Measurements from ENCODE around the gene GALNT18. TPM values are rescaled to one million over a fixed set of nuclear protein-coding genes. Genes with fewer than 3 reads are reported as not detected.

The GALNT18 gene
- total and polyA plus RNA-seq, 3 experiments from 2014 or later: 1.3 TPM; not detected in 1

DNA sequence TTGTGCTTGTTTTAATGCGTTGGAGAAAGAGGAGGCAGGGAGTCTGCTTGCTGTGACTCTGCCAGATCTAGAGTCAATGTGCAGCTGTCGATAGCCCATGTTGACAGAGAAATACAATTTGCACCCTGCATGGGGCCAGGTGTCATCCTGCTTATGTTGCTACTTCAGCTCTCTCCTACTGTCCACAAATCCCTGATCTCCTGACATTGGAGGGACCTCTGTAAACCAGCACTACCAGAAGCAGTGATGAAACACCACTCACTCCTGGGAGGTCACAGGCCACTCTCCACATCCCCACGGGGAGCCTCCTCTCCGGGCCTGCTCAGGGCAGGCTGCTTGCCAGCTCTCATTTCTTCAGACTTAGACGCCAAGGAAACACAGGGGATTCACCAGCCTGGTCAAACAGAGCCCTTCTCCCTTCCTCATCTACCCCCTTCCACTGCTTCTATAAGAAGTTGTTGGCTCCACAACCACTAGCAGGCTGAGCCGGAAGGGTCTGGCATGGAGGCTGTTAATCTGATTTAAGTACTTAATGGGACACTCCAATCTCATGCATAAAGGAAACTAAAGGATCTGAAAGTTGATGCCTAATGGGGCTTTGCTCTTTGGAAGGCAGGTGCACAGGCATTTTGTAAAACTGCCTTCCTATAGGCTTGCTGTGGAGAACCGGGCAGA, 238.8 kb downstream of the GALNT18 start:
- no peak overlapping the region for H3K4me3 Mint-ChIP-seq
- Histone ChIP-seq H3K4me1 (ENCODE audit: insufficient read depth, low read length) (no peaks in the 10 kb centered on the region), H3K4me3 (ENCODE audit: low read length) (no peak overlapping the region), H3K9me3 (ENCODE audit: low read length) (no peaks in the 10 kb centered on the region), H3K36me3 (ENCODE audit: insufficient read depth, low read length) (no peaks in the 10 kb centered on the region), H3K27me3 (ENCODE audit: insufficient read depth, low read length, poor library complexity, severe bottlenecking) (no peaks in the 10 kb centered on the region), H3K27ac (ENCODE audit: low read depth, low read length) (no peak overlapping the region)
- CTCF ChIA-PET: no interaction called here
- no peak overlapping the region for H3K27ac Mint-ChIP-seq
- POLR2A ChIA-PET: no interaction called here
- H3K4me1 Mint-ChIP-seq: no peaks in the 10 kb centered on the region
- H3K9me3 Mint-ChIP-seq: peaks cover 0 to 2% (median 0%) of the 10 kb centered on the region in 5 donors
- peaks cover 7 to 8% of the 10 kb centered on the region in 2 donors for H3K27me3 Mint-ChIP-seq
- no peak for DNase-seq
- H3K36me3 Mint-ChIP-seq: no peaks in the 10 kb centered on the region

DNA sequence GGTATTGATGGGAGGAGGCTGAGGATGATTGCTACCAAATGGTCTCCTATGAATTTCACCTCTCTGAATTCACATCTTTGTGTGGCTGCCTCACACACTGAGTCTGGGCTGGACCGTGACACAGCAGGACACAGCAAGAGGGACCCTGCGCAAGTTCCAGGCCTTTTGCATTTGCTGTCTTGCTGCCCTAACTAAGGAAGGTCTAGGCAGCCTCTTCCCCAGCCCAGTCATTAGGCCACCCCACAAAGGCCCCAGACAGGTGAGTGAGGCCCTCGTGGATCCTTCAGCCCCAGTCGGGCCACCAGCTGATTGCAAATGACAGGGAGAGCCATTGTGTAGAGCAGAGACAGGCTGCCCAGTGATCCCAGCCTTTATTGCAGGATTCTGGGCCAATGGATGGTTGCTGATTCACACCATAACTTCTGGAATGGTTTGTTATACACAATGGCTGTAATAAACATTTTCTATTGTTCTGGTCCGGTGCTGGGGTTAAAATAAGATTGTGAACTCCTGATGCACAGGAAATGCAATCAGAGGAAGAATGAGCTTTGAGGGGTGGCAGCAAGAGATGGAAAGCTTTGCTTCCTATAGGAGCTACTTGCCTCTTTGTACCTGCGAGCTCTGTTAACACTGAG, 240.2 kb downstream of the GALNT18 start:
- H3K4me1 ChIP-seq (ENCODE audit: insufficient read depth, low read length): no peaks in the 10 kb centered on the region
- no peaks in the 10 kb centered on the region for H3K27me3 ChIP-seq (ENCODE audit: insufficient read depth, low read length, poor library complexity, severe bottlenecking)
- ChIA-PET CTCF (no interaction called here), POLR2A (no interaction called here)
- DNase-seq: no peak
- no peak overlapping the region for H3K4me3 ChIP-seq (ENCODE audit: low read length)
- no peak overlapping the region for H3K27ac ChIP-seq (ENCODE audit: low read depth, low read length)
- H3K27ac Mint-ChIP-seq: no peak overlapping the region
- peaks cover 0 to 2% (median 0%) of the 10 kb centered on the region in 5 donors for H3K9me3 Mint-ChIP-seq
- H3K9me3 ChIP-seq (ENCODE audit: low read length): no peaks in the 10 kb centered on the region
- H3K4me1 Mint-ChIP-seq: no peaks in the 10 kb centered on the region
- peaks cover 0 to 8% of the 10 kb centered on the region in 2 donors for H3K27me3 Mint-ChIP-seq
- no peaks in the 10 kb centered on the region for H3K36me3 ChIP-seq (ENCODE audit: insufficient read depth, low read length)
- no peaks in the 10 kb centered on the region for H3K36me3 Mint-ChIP-seq
- H3K4me3 Mint-ChIP-seq: no peak overlapping the region

DNA sequence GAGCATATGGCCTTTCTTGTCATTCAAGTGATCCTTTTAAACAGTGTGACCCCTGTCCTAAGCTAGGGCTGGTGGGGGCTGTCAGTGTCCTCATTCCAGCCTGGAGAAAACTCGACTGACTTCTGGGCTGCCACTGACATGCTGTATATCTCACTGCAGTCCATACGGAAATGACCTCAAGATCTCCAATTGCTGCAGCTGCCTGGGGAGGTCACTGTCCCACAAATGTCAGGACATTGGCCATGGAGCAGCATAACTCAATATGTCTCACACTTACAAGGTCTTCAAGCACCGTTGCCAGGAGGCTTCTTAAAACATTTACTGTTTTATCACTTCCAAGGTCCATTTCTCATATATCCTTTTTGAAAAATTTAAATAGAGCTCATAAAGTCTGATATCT, 240.9 kb downstream of the GALNT18 start:
- ChIA-PET POLR2A (no interaction called here), CTCF (no interaction called here)
- Mint-ChIP-seq H3K27me3 (peaks cover 0 to 5% of the 10 kb centered on the region in 2 donors), H3K9me3 (peaks cover 0 to 2% (median 0%) of the 10 kb centered on the region in 5 donors), H3K36me3 (no peaks in the 10 kb centered on the region), H3K4me3 (no peak overlapping the region), H3K4me1 (no peaks in the 10 kb centered on the region), H3K27ac (no peak overlapping the region)
- H3K27me3 ChIP-seq (ENCODE audit: insufficient read depth, low read length, poor library complexity, severe bottlenecking): no peaks in the 10 kb centered on the region
- no peaks in the 10 kb centered on the region for H3K36me3 ChIP-seq (ENCODE audit: insufficient read depth, low read length)
- DNase-seq: no peak
- H3K4me1 ChIP-seq (ENCODE audit: insufficient read depth, low read length): no peaks in the 10 kb centered on the region
- H3K9me3 ChIP-seq (ENCODE audit: low read length): no peaks in the 10 kb centered on the region
- no peak overlapping the region for H3K4me3 ChIP-seq (ENCODE audit: low read length)
- no peak overlapping the region for H3K27ac ChIP-seq (ENCODE audit: low read depth, low read length)

DNA sequence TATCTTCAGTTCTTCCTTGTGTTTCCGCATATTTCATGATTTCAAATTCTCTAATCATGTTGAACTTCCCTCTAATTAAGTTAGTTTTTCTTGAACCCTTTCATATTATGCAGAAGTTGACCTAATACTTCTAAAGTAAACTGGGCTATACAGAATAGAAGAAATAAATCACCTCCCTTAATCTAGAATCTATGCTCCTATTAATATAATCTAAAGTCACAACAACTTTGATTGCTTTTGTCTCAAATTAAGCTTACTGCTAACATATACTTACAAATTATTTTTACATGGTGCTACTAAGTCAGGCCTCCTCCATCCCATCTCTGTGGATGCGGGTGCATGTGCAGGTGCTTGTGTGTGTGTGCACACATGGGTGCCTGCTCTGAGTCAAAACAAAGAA, 241.5 kb downstream of the GALNT18 start:
- no peaks in the 10 kb centered on the region for H3K36me3 ChIP-seq (ENCODE audit: insufficient read depth, low read length)
- no peaks in the 10 kb centered on the region for H3K9me3 ChIP-seq (ENCODE audit: low read length)
- no peaks in the 10 kb centered on the region for H3K36me3 Mint-ChIP-seq
- no peaks in the 10 kb centered on the region for H3K27me3 ChIP-seq (ENCODE audit: insufficient read depth, low read length, poor library complexity, severe bottlenecking)
- ChIA-PET POLR2A (no interaction called here), CTCF (no interaction called here)
- H3K4me1 ChIP-seq (ENCODE audit: insufficient read depth, low read length): no peaks in the 10 kb centered on the region
- peaks cover 0 to 5% of the 10 kb centered on the region in 2 donors for H3K27me3 Mint-ChIP-seq
- no peak for DNase-seq
- H3K27ac ChIP-seq (ENCODE audit: low read depth, low read length): no peak overlapping the region
- H3K9me3 Mint-ChIP-seq: peaks cover 0 to 2% (median 0%) of the 10 kb centered on the region in 5 donors
- no peak overlapping the region for H3K4me3 ChIP-seq (ENCODE audit: low read length)
- no peaks in the 10 kb centered on the region for H3K4me1 Mint-ChIP-seq
- H3K27ac Mint-ChIP-seq: no peak overlapping the region
- H3K4me3 Mint-ChIP-seq: no peak overlapping the region

DNA sequence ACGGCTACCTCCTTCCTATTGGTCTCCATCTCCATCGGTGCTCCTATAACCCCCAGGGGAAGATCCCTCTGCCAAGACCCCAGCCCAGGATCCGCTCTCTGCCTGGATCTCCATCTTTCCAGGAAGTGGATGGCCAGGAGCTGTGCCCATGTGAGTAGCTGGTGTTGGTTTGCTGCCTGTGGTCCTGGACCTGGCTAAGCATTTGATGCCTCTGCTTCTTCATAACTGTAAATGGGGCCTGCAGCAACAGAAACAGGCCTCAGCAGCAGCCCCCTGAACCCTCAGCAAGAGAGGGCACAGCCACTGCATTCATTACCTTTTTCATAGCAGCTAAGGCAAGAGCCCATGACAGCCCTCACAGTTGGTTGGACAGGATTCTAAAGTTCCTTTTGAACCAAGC, 242.1 kb downstream of the GALNT18 start:
- Mint-ChIP-seq H3K9me3 (peaks cover 0 to 2% (median 0%) of the 10 kb centered on the region in 5 donors), H3K36me3 (no peaks in the 10 kb centered on the region), H3K27ac (no peak overlapping the region), H3K27me3 (peaks cover 0 to 5% of the 10 kb centered on the region in 2 donors), H3K4me3 (no peak overlapping the region), H3K4me1 (no peaks in the 10 kb centered on the region)
- Histone ChIP-seq H3K9me3 (ENCODE audit: low read length) (no peaks in the 10 kb centered on the region), H3K4me1 (ENCODE audit: insufficient read depth, low read length) (no peaks in the 10 kb centered on the region), H3K4me3 (ENCODE audit: low read length) (no peak overlapping the region), H3K27ac (ENCODE audit: low read depth, low read length) (no peak overlapping the region), H3K27me3 (ENCODE audit: insufficient read depth, low read length, poor library complexity, severe bottlenecking) (no peaks in the 10 kb centered on the region), H3K36me3 (ENCODE audit: insufficient read depth, low read length) (no peaks in the 10 kb centered on the region)
- no peak for DNase-seq
- CTCF ChIA-PET: no interaction called here
- POLR2A ChIA-PET: no interaction called here

DNA sequence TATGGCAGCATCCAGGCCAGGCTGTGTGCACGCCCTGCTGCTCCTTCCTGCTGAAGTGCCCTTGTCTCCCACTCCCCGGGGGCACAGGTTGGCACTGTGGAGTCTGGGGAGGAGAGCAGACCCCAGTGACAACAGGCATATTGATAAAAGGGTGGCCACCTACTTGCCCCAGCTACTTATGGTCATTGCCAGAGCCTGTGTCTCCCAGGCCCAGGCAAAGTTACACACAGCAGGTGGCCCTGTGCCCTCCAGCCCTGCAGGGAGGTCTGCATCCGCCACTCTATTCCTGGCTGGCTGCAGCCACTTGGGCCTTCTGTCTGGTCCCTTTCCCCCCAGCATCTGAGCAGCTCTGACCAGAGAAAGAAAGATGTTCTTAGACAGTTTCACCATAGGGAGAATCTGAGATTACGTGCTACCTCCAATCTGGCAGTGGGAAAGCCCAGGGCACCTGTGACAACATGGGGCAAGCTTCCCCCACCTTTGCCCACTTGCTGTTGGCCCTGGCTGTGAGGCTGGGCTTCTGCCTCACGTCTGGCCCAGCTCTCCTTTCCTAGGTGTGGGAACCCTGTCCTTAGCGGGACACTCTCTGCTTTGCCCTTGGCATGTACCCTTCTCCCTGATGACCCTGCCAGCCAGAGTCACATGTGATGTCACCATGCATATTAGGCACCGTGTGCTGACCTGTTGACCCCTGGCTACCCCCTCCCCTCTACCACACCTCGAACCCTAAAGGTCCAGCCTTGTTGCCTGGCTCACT, 243.4 kb downstream of the GALNT18 start:
- Mint-ChIP-seq H3K9me3 (peaks cover 0 to 2% (median 0%) of the 10 kb centered on the region in 5 donors), H3K27ac (no peak overlapping the region), H3K27me3 (peaks cover under 1 to 8% of the 10 kb centered on the region in 2 donors), H3K4me3 (no peak overlapping the region), H3K36me3 (no peaks in the 10 kb centered on the region), H3K4me1 (no peaks in the 10 kb centered on the region)
- CTCF ChIA-PET: no interaction called here
- POLR2A ChIA-PET: no interaction called here
- H3K4me3 ChIP-seq (ENCODE audit: low read length): no peak overlapping the region
- no peaks in the 10 kb centered on the region for H3K4me1 ChIP-seq (ENCODE audit: insufficient read depth, low read length)
- H3K9me3 ChIP-seq (ENCODE audit: low read length): no peaks in the 10 kb centered on the region
- DNase-seq: no peak
- H3K27me3 ChIP-seq (ENCODE audit: insufficient read depth, low read length, poor library complexity, severe bottlenecking): no peaks in the 10 kb centered on the region
- no peaks in the 10 kb centered on the region for H3K36me3 ChIP-seq (ENCODE audit: insufficient read depth, low read length)
- H3K27ac ChIP-seq (ENCODE audit: low read depth, low read length): no peak overlapping the region

DNA sequence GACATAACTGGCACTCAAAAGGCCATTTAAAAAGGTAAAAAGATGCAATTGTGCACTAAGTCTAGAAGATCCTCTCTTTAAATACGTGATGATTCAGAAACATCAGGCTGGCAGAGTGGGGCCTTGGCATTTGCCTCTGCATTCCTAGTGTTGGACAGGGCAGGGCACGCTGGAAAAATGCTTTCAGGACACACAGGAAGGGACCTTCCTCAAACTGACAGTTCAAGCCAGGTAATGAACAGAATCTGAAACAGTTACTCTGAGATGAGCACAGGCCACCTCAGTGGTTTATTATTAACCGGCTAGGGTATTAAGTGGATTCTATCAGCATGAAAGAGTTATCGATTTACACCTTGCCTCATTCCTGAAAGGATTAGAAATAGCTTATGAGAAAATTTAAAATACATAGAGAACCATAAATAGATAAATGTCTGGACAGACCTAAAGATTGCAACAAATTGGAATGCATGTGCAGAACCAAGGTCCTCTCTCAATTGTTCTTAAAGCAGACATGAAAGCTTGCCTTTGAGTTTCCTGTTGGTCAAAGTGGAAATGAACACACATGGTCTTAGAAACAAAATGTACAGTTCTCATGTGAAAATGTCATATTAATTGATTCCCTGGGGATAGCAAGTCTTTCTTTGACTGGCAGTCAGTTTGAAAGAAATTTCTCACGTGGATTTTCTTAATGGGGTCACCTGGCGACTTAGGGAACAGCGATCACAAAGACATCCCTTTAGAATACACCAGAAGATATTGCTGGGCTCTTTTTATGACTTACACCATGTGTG, 247.3 kb downstream of the GALNT18 start:
- Mint-ChIP-seq H3K36me3 (no peaks in the 10 kb centered on the region), H3K4me3 (no peak overlapping the region), H3K9me3 (peaks cover 0 to 3% (median 0%) of the 10 kb centered on the region in 5 donors), H3K27ac (no peak overlapping the region), H3K4me1 (no peaks in the 10 kb centered on the region), H3K27me3 (peaks cover 3 to 7% of the 10 kb centered on the region in 2 donors)
- Histone ChIP-seq H3K27me3 (ENCODE audit: insufficient read depth, low read length, poor library complexity, severe bottlenecking) (no peaks in the 10 kb centered on the region), H3K9me3 (ENCODE audit: low read length) (no peaks in the 10 kb centered on the region), H3K4me1 (ENCODE audit: insufficient read depth, low read length) (no peaks in the 10 kb centered on the region), H3K27ac (ENCODE audit: low read depth, low read length) (no peak overlapping the region), H3K36me3 (ENCODE audit: insufficient read depth, low read length) (no peaks in the 10 kb centered on the region), H3K4me3 (ENCODE audit: low read length) (no peak overlapping the region)
- POLR2A ChIA-PET: no interaction called here
- no peak for DNase-seq
- CTCF ChIA-PET: no interaction called here

DNA sequence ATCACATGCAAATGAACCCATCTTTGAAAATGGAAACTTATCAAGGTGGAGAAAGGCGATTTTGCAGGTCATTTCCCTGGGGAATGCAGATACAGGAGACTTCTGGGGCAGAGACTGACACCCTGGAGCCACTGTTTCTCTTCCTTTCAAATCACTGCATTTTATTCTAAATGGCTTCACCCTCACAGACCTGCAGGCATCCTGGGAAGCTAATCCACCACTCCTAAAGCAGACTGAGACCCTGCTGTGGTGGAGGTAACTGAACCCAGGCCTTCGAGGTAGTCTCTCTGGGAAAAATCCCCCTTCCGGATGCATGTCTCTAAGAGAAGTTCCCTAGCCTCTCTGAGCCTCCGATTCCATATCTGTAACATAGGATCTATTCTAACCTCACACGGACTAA, 247.9 kb downstream of the GALNT18 start:
- H3K4me3 ChIP-seq (ENCODE audit: low read length): no peak overlapping the region
- peaks cover 0 to 3% (median 0%) of the 10 kb centered on the region in 5 donors for H3K9me3 Mint-ChIP-seq

More for the DNA sequence above, 247.9 kb downstream of the GALNT18 start:
- Mint-ChIP-seq H3K36me3 (no peaks in the 10 kb centered on the region), H3K4me1 (no peaks in the 10 kb centered on the region), H3K4me3 (no peak overlapping the region), H3K27ac (no peak overlapping the region), H3K27me3 (peaks cover 3 to 7% of the 10 kb centered on the region in 2 donors)
- Histone ChIP-seq H3K36me3 (ENCODE audit: insufficient read depth, low read length) (no peaks in the 10 kb centered on the region), H3K27ac (ENCODE audit: low read depth, low read length) (no peak overlapping the region), H3K4me1 (ENCODE audit: insufficient read depth, low read length) (no peaks in the 10 kb centered on the region), H3K9me3 (ENCODE audit: low read length) (no peaks in the 10 kb centered on the region), H3K27me3 (ENCODE audit: insufficient read depth, low read length, poor library complexity, severe bottlenecking) (no peaks in the 10 kb centered on the region)
- ChIA-PET CTCF (no interaction called here), POLR2A (no interaction called here)
- DNase-seq: no peak
